Lung (tissue), 12 donors: ENCODE data around the gene SEMA3A. TPM values are rescaled to one million over a fixed set of nuclear protein-coding genes. Genes with fewer than 3 reads are reported as not detected.

ENCODE experiments used
- ATAC-seq: fragments of 200-7000 bp; cut with Tn5 transposase; one replicate; pipeline ENCODE4 v1.9.1; 2020; ENCODE audit warnings: moderate number of reproducible peaks; ENCODE audit not compliant: insufficient read depth, low FRiP score
- DNase-seq, 3 donors: peaks; one replicate each; pipeline ENCODE4 v3.0.0-alpha.2; 2013 to 2017
- H3K27ac ChIP-seq, 2 donors: one replicate each; pipeline ENCODE4 v1.5.1; 2013; ENCODE audit warnings: mild to moderate bottlenecking in 2 of 2, moderate library complexity in 2 of 2, control low read depth in 1 of 2, inconsistent platforms in 1 of 2, low read depth in 1 of 2, low read length in 1 of 2
- H3K27me3 ChIP-seq, 3 donors: one replicate each; pipeline ENCODE4 v1.5.1; 2013; ENCODE audit warnings: low read length in 2 of 3; ENCODE audit not compliant: control insufficient read depth in 3 of 3, insufficient read depth in 3 of 3
- H3K36me3 ChIP-seq, 4 donors: one replicate each; pipeline ENCODE4 v1.5.1; 2013; ENCODE audit warnings: low read length in 4 of 4, mild to moderate bottlenecking in 1 of 4, moderate library complexity in 1 of 4; ENCODE audit not compliant: control insufficient read depth in 4 of 4, insufficient read depth in 4 of 4
- H3K4me1 ChIP-seq, 5 donors: one replicate each; pipeline ENCODE4 v1.5.1; 2013; ENCODE audit warnings: low read length in 5 of 5, mild to moderate bottlenecking in 2 of 5, moderate library complexity in 1 of 5; ENCODE audit not compliant: control insufficient read depth in 5 of 5, insufficient read depth in 5 of 5
- H3K4me3 ChIP-seq: one replicate; pipeline ENCODE4 v1.5.1; 2013; ENCODE audit warnings: mild to moderate bottlenecking, control low read depth, moderate library complexity
- H3K9ac ChIP-seq, 2 donors: one replicate each; pipeline ENCODE4 v1.5.1; 2013; ENCODE audit warnings: low read length in 2 of 2, control low read depth in 1 of 2; ENCODE audit not compliant: insufficient read depth in 1 of 2
- H3K9me3 ChIP-seq, 4 donors: one replicate each; pipeline ENCODE4 v1.5.1; 2013; ENCODE audit warnings: low read length in 3 of 4, mild to moderate bottlenecking in 1 of 4, moderate library complexity in 1 of 4; ENCODE audit not compliant: control insufficient read depth in 4 of 4, insufficient read depth in 3 of 4
- CTCF ChIP-seq: IDR thresholded peaks from 2 replicates; pipeline ENCODE4 v1.5.1; 2012; ENCODE audit warnings: mild to moderate bottlenecking; ENCODE audit errors: control extremely low read depth, extremely low read depth
- WGBS, 2 donors: extraction: QIAGEN DNeasy Blood & Tissue Kit; methylation state at CpG; one replicate each; pipeline ENCODE4 v1.1.7; 2013; 5-methylcytosine and 5-hydroxymethylcytosine counted together
- polyA plus RNA-seq, 2 donors: library from polyadenylated mRNA; stranded (reverse); fragments of 200-250 nt; gene quantifications; one replicate each; pipeline ENCODE4 v1.2.1, GENCODE V29; 2013
- total RNA-seq, 2 donors: library from RNA; depleted of rRNA in 1 of 2; stranded (reverse); fragments of >200 nt in 1 of 2; gene quantifications; one replicate each; pipeline ENCODE4 v1.2.1, GENCODE V29; 2014 to 2021
- donor health status: control.
- donor health status: control.
- donor health status: Bipolar disorder and iron deficiency.
- donor health status: healthy.
- donor health status: DM: yes; HTN: yes; CAD: no.

Gene SEMA3A
- total and polyA plus RNA-seq, 4 donors, result 0.79 to 21.4 (median 5.5) TPM

- WGBS, 2 donors, result 52 to 56% methylated on average over 4 of the region's 4 CpGs
- Histone ChIP-seq H3K9me3 (no peaks in the 10 kb centered on the region), H3K27ac (no peak overlapping the region), H3K4me1 (peaks cover 0 to 21% (median 3%) of the 10 kb centered on the region in 5 donors), H3K9ac (peak overlapping the region in 1 of 2 donors; percentile 80), H3K27me3 (no peaks in the 10 kb centered on the region), H3K36me3 (no peaks in the 10 kb centered on the region), H3K4me3 (no peak overlapping the region)
- peak; percentile 68 for ATAC-seq
- peak; percentile 42 to 85 (median 82) for DNase-seq
- peak; percentile 42 for TF ChIP-seq CTCF
These were observed 1.5 kb upstream of the SEMA3A start for GRCh38 chr7:84196084-84196503.

GRCh38 chr7:84195295-84196060 is 889 bp upstream of the SEMA3A start:
- H3K4me1 ChIP-seq, result peaks cover 0 to 22% (median 3%) of the 10 kb centered on the region in 5 donors
- H3K9ac ChIP-seq, result peak overlapping the region; percentile 26 to 80
- H3K27ac ChIP-seq, result peak overlapping the region in 1 of 2 donors; percentile 3
- ATAC-seq, result no peak
- no peaks in the 10 kb centered on the region for H3K9me3 ChIP-seq
- H3K27me3 ChIP-seq, result no peaks in the 10 kb centered on the region
- H3K36me3 ChIP-seq, result no peaks in the 10 kb centered on the region
- DNase-seq, result peak; percentile 12 to 75 (median 68)
- TF ChIP-seq CTCF, result no peak
- peak overlapping the region; percentile 38 for H3K4me3 ChIP-seq
- 35 to 49% methylated on average over 6 of the region's 6 CpGs for WGBS, 2 donors

- H3K4me1 ChIP-seq, result peaks cover 0 to 35% (median 3%) of the 10 kb centered on the region in 5 donors
- DNase-seq (peak in 2 of 3 donors; percentile 78 to 79), ATAC-seq (no peak)
- H3K27ac ChIP-seq, result no peak overlapping the region
- no peaks in the 10 kb centered on the region for H3K27me3 ChIP-seq
- TF ChIP-seq CTCF, result no peak
- no peaks in the 10 kb centered on the region for H3K36me3 ChIP-seq
- H3K9ac ChIP-seq, result peak overlapping the region in 1 of 2 donors; percentile 80
- no peak overlapping the region for H3K4me3 ChIP-seq
- 57 to 76% methylated on average over 1 of the region's 1 CpG for WGBS, 2 donors
- H3K9me3 ChIP-seq, result no peaks in the 10 kb centered on the region
These were observed 842 bp downstream of the SEMA3A start for GRCh38 chr7:84193747-84194146.
